Measurements from ENCODE around the gene DDX20.

DNA sequence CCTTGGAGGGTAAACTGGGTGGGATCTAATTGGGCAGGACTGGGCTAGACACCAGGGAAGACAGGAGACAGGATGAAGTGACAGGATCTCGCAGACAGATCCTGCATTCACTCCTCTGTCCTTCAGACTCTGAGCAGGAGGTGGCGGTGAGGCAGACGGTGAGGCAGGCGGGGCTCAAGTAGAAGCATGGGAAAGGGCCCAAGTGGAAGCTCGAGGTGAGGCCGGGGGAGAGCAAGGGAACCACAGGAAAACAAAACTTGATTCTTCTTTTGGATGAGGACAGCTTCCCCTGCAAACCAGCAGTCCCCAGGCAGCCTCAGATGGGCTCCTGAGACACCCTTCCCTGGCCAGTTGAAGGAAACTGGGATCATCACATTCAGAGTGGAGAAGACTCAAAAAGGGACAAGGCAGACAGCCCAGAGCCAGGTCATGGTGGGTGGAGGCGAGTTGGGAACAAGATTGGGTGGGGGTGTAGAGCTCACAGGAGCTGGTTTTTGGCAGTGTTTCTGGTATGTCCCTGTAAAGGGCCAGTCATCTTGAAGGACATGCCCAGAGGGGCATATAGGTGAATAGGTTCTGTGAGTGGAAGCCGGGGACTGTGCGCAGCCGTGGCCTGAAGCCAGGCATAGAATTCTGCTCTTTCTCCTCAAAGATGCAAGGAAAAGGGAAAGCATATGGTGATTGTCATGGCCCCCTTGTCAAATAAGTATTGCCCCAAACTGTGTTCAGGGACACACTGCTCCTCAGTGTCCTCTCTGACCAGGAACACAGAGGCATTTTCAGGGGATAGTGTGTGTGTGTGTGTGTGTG, 34.5 kb upstream of the DDX20 start:
- no peak for TF ChIP-seq REST (IDR thresholded peaks at IDR 0.05; ENCODE audit: insufficient read depth in 1 of 2, low read depth in 2 of 2, low read length in 2 of 2)
- TF ChIP-seq SIN3A (IDR thresholded peaks at IDR 0.05; ENCODE audit: borderline replicate concordance, insufficient read depth, low read length) = no peak
- no peak for TF ChIP-seq POLR2AphosphoS5 (IDR thresholded peaks at IDR 0.05; ENCODE audit: low read depth, low read length)
- no peak for TF ChIP-seq TAF1 (IDR thresholded peaks at IDR 0.05; ENCODE audit: borderline replicate concordance, insufficient read depth, low read length)
